HEK293T (cell line): ENCODE data around the gene GABARAP.

Experiments used
- CTCF ChIA-PET: fragments of 350-600 bp; formaldehyde crosslinking; extraction: SDS; loops from one replicate; lab custom pipeline; 2021; ENCODE audit warnings: antibody characterized with exemption, inconsistent platforms; lab: Yijun Ruan, JAX
- POLR2A ChIA-PET: fragments of 350-600 bp; formaldehyde crosslinking; extraction: SDS; loops from one replicate; lab custom pipeline; 2020; ENCODE audit warnings: antibody characterized with exemption, inconsistent platforms; lab: Yijun Ruan, JAX
- DNase-seq: peaks from one replicate; pipeline ENCODE4 v3.0.0; 2012; ENCODE audit warnings: mixed read lengths; ENCODE audit errors: extremely low spot score
- ARNT ChIP-seq: fragments of 450-650 bp; IDR thresholded peaks from 2 replicates; pipeline ENCODE4 v1.6.1; 2017; ENCODE audit warnings: mild to moderate bottlenecking
- BHLHE40 ChIP-seq: fragments of 450-650 bp; IDR thresholded peaks from 2 replicates; pipeline ENCODE4 v1.6.1; 2016; ENCODE audit warnings: mild to moderate bottlenecking, moderate library complexity, borderline replicate concordance
- CTBP1 ChIP-seq: fragments of 450-650 bp; IDR thresholded peaks from 2 replicates; pipeline ENCODE4 v1.6.1; 2016; ENCODE audit warnings: borderline replicate concordance
- ELF4 ChIP-seq: fragments of 450-650 bp; IDR thresholded peaks from 2 replicates; pipeline ENCODE4 v1.6.1; 2017; ENCODE audit warnings: antibody characterized with exemption
- FOXA1 ChIP-seq: fragments of 450-650 bp; IDR thresholded peaks from 2 replicates; pipeline ENCODE4 v1.6.1; 2016; ENCODE audit warnings: mild to moderate bottlenecking
- FOXK2 ChIP-seq: fragments of 450-650 bp; IDR thresholded peaks from 2 replicates; pipeline ENCODE4 v1.6.1; 2016; ENCODE audit warnings: mild to moderate bottlenecking
- FOXM1 ChIP-seq: fragments of 450-650 bp; IDR thresholded peaks from 2 replicates; pipeline ENCODE4 v1.6.1; 2017; ENCODE audit warnings: mild to moderate bottlenecking, borderline replicate concordance
- HDGF ChIP-seq: fragments of 450-650 bp; IDR thresholded peaks from 2 replicates; pipeline ENCODE4 v1.6.1; 2017; ENCODE audit warnings: antibody characterized with exemption, borderline replicate concordance
- L3MBTL2 ChIP-seq: fragments of 450-650 bp; conservative IDR thresholded peaks from 2 replicates; pipeline ENCODE4 v1.6.1; 2016; ENCODE audit warnings: mild to moderate bottlenecking
- LEF1 ChIP-seq: fragments of 450-650 bp; IDR thresholded peaks from 2 replicates; pipeline ENCODE4 v1.6.1; 2017; ENCODE audit warnings: mild to moderate bottlenecking, borderline replicate concordance
- NFRKB ChIP-seq: fragments of 450-650 bp; IDR thresholded peaks from 2 replicates; pipeline ENCODE4 v1.6.1; 2016; ENCODE audit warnings: mild to moderate bottlenecking, moderate library complexity
- SP1 ChIP-seq: fragments of 450-650 bp; IDR thresholded peaks from 2 replicates; pipeline ENCODE4 v1.6.1; 2017
- SUZ12 ChIP-seq: fragments of 450-650 bp; IDR thresholded peaks from 2 replicates; pipeline ENCODE4 v1.6.1; 2016; ENCODE audit warnings: mild to moderate bottlenecking
- TARDBP ChIP-seq: fragments of 450-650 bp; IDR thresholded peaks from 2 replicates; pipeline ENCODE4 v1.6.1; 2016
- ZNF384 ChIP-seq: fragments of 450-650 bp; IDR thresholded peaks from 2 replicates; pipeline ENCODE4 v1.6.1; 2016
- TF ChIP-seq, protein P1 (sequence below): fragments of 450-650 bp; IDR thresholded peaks from 2 replicates; pipeline ENCODE4 v1.6.1; 2016

GABARAP gene

DNA sequence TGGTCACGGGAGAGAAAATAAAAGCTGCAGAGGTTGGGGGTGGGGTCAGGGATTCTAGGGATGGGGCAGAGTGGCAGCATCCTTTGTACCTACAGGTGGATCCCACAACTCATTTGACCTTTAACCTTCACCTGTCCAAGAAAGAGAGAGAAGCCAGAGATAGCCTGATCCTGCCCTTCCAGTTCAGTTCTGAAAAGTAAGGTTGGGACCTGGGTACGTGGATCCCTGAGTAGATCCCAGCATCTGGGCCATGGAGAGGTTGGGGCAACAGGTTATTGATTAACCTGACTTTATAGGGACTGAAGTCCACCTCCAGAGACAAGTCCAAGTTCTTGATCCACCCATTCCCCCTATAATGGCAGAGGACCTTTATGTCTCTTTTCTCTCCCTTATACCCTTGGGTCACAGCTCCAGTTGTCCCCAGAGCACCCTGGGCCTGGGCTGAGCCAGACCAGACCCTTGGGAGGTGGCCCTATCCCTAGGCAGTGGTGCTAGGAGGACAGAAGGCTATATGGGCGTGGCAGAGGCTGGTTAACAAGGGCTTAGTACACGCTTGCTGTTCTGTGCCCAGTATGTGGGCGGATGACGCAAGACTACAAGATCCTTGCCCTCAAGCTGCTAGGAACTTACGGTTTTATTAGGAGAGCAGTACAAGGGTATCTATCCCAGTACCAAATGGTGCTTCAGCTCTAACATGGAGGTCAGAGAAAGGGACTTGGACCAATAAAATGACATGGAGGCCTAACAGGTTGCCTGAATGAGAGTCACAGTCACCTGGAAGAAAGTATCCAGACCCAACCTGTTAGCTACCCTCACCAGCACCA, 16.7 kb upstream of the GABARAP start:
- DNase-seq: no peak
- POLR2A ChIA-PET: no interaction called here
- CTCF ChIA-PET: no interaction called here
- TF ChIP-seq FOXK2 (no peak), TARDBP (no peak), L3MBTL2 (no peak), CTBP1 (no peak), ZNF384 (no peak), FOXM1 (no peak), SUZ12 (no peak), ELF4 (no peak)

DNA sequence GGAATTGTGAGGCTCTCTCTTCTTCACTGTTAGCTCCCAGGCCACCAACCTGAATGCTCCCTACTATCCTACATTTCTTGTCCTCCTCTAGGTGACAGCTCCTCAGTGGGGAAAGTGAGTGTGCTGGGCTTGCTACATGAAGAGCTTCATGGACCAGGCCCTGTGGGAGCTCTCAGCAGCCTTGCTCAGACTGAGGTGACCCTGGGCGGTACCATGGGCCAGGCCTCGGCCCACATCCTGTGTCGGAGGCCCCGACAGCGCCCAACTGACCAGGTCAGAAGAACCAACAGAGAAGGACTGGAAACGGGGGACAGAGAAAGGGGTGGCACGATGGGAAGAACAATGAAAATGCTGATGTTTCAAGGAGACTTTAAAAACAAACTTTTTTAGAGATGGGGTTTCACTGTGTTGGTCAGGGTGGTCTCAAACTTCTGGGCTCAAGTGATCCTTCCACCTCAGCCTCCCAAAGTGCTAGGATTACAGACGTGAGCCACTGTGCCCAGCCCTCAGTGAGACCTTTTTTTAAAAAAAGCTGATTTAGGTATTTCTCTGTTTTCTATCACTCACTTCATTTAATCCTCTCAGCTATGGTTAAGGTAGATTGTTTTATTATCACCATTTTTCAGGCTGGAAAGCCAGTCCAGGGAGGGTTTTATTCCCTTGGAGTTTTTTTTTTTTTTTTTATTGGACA, 14.7 kb upstream of the GABARAP start:
- POLR2A ChIA-PET: interaction anchor here (0.7 to 1.4 kb wide), 4 partner anchors 15 to 73 kb away, joined by 3 to 4 read pairs (median 3); no protein-coding TSS in a partner anchor

DNA sequence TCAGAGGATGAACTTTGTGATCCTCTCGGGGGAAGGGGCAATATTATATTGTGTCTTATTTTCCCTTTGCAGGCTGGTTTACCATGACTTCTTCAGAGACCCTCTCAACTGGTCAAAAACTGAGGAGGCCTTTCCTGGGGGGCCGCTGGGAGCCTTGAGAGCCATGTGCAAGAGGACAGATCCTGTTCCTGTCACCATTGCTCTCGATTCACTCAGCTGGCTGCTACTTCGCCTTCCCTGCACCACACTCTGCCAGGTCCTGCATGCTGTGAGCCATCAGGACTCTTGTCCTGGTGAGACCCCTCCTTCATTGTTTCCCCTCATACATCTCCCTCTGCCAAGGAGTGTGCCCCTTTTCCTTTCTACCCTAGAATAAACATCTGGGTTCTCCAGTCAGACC, 12.3 kb upstream of the GABARAP start:
- ChIA-PET POLR2A (no interaction called here), CTCF (no interaction called here)
- no peak for DNase-seq
- TF ChIP-seq NFRKB: no peak
- no peak for TF ChIP-seq SP1
- TF ChIP-seq TARDBP: no peak
- TF ChIP-seq, protein P1, sequence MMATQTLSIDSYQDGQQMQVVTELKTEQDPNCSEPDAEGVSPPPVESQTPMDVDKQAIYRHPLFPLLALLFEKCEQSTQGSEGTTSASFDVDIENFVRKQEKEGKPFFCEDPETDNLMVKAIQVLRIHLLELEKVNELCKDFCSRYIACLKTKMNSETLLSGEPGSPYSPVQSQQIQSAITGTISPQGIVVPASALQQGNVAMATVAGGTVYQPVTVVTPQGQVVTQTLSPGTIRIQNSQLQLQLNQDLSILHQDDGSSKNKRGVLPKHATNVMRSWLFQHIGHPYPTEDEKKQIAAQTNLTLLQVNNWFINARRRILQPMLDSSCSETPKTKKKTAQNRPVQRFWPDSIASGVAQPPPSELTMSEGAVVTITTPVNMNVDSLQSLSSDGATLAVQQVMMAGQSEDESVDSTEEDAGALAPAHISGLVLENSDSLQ: no peak
- no peak for TF ChIP-seq FOXM1
- TF ChIP-seq SUZ12: no peak
- TF ChIP-seq FOXK2: no peak
- no peak for TF ChIP-seq ZNF384
- no peak for TF ChIP-seq HDGF
- no peak for TF ChIP-seq BHLHE40
- no peak for TF ChIP-seq LEF1
- TF ChIP-seq ELF4: no peak
- TF ChIP-seq ARNT: no peak
- TF ChIP-seq FOXA1: no peak
- TF ChIP-seq L3MBTL2: no peak
- TF ChIP-seq CTBP1: no peak

More for the DNA sequence above, 14.7 kb upstream of the GABARAP start:
- TF ChIP-seq L3MBTL2 (no peak), CTBP1 (no peak), TARDBP (no peak), SUZ12 (no peak), FOXM1 (no peak), SP1 (no peak), FOXK2 (no peak), NFRKB (no peak), FOXA1 (no peak), ARNT (no peak)
- CTCF ChIA-PET: no interaction called here
- DNase-seq: no peak

DNA sequence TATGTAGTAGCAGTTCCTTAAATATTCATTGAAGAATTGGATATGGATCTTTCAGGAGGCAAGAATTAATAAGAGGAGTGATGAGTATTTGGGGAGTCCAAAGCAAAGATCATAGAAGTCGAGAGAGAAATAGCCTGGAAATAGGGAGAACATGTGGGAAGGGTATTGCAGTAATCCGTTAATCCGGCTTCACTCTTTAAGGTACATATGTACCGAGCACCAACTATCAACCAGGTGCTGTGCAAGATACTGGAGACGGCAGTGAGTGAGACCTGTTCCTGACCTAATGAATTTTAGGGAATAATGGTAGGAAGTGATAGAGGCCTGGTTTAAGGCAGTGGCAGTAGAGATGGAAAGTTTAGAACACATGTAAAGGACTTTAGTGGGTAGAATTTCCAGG, 10.8 kb upstream of the GABARAP start:
- no peak for TF ChIP-seq SP1
- TF ChIP-seq TARDBP: no peak
- no peak for TF ChIP-seq HDGF
- TF ChIP-seq ARNT: no peak
- TF ChIP-seq BHLHE40: no peak
- no peak for TF ChIP-seq ELF4
- TF ChIP-seq L3MBTL2: no peak
- POLR2A ChIA-PET: no interaction called here
- DNase-seq: no peak
- CTCF ChIA-PET: no interaction called here

DNA sequence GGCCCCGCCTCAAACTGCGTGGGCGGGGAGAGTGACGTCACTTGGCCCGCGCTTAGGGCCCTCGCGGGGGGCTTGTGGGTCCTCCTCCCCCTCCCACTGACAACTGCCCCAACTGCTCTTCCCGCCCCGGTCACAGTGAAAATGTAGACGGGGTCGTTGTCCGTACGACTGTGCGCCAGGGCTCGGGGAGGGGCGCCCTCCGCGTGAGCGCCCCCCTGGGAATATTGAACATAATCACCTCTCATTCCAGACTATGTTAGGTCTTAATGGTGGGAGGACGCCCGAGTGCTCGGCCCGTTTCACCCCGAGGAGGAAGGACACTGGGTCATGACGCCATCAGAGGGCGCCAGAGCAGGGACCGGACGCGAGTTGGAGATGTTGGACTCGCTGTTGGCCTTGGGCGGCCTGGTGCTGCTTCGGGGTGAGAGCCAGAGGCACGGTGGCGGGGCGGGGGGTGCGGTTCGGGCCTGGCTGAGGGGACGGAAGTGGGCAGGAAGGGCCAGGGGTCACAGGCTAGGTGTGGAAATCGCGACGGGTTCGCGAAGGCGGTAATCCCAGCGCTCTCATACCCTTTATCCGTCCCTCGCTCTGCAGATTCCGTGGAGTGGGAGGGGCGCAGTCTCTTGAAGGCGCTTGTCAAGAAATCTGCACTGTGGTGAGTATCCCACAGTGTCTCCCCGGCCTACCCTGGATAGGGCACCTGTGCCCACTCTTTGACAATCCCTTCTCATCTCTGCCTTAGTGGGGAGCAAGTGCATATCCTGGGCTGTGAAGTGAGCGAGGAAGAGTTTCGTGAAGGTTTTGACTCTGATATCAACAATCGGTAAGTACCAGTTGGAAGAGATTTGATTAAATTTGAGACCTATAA, 10.2 kb upstream of the GABARAP start, which contains the start of gene ELP5:
Gene ELP5 (plus strand): TSS at position 40 of the 868 bp plus-strand sequence. CDS start 336 bp downstream, at position 376.
- ChIA-PET CTCF (no interaction called here), POLR2A (interaction anchor here (1.0 to 4.3 kb wide), 3 partner anchors 12 to 38 kb away, joined by 3 to 52 read pairs (median 3); partner anchors contain the start of genes GABARAP and PHF23)
- peak; percentile 90 for DNase-seq
- TF ChIP-seq ARNT: no peak
- TF ChIP-seq FOXM1: no peak
- no peak for TF ChIP-seq BHLHE40
- TF ChIP-seq ZNF384: no peak
- 0 out of 2 replicates have a peak, but pooled peaks have one; percentile 20 for TF ChIP-seq L3MBTL2

DNA sequence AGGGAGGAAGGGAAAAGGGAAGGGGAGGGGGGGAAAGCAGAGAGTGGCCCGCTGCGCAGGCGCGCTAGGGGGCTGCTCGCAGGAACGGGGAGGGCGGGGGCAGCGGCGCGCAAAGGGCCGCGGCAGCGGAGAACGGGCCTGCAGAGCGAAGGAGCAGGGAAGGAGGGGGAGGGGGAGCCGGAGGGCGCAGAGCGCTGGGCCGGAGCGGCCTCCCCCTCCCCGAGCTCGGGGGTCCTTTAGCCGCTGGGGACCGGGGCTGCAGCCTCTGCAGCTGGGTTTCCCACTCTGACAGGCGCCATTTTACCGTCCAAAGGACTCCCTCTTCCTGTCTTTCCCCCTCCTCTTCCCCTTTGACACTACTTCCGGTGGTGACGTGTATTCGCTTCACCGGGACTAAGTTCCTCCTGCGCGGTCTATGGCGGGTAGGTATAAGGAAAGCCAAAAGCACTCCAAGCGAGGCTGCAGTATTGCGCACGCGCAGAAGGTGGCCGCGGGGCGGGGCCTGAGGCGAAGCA, 9.5 kb upstream of the GABARAP start, which contains the start of gene CTDNEP1:
Gene CTDNEP1 (minus strand): TSS at position 74 of the 515 bp plus-strand sequence. CDS start 438 bp downstream, outside the sequence.
- CTCF ChIA-PET: interaction anchor here (0.6 to 1.7 kb wide), 3 partner anchors 11 to 30 kb away, joined by 3 read pairs; partner anchors contain the start of gene SLC2A4
- peak; percentile 95 for DNase-seq

More for the DNA sequence above, 9.5 kb upstream of the GABARAP start, which contains the start of gene CTDNEP1:
- POLR2A ChIA-PET: interaction anchor here (1.0 to 4.3 kb wide), 3 partner anchors 11 to 37 kb away, joined by 3 to 52 read pairs (median 3); partner anchors contain the start of genes GABARAP and PHF23
- TF ChIP-seq ZNF384 (no peak), LEF1 (no peak), CTBP1 (no peak), ELF4 (peak; percentile 63), TARDBP (no peak)
- TF ChIP-seq, protein P1: peak; percentile 51; the same call in 1 of the 2 replicates
